NB4 (cell line): ENCODE measurements around the gene NLRC3.

Source experiments
- CTCF ChIP-seq: IDR thresholded peaks from one replicate; pipeline ENCODE4 v1.5.1; 2012; ENCODE audit warnings: low read depth, low read length
- POLR2A ChIP-seq: IDR thresholded peaks from 2 replicates; pipeline ENCODE4 v1.6.1; 2011; ENCODE audit warnings: mild to moderate bottlenecking; ENCODE audit not compliant: insufficient read length; ENCODE audit errors: extremely low read depth

- no peak for TF ChIP-seq CTCF
- no peak for TF ChIP-seq POLR2A
These were observed 35.6 kb upstream of the NLRC3 start for GRCh38 chr16:3612510-3613466.
